B cell (primary cell): Measurements from ENCODE around the gene CHCHD6. TPM values are rescaled to one million over a fixed set of nuclear protein-coding genes. Genes with fewer than 3 reads are reported as not detected.

Source experiments
- ATAC-seq: fragments of 200-7000 bp; cut with Tn5 transposase; one replicate; pipeline ENCODE4 v1.10.0; 2021; ENCODE audit warnings: low read depth, mild to moderate bottlenecking, moderate number of reproducible peaks, moderate library complexity
- CTCF ChIA-PET: fragments of 350-600 bp; sonication (Branson Sonifier 250); formaldehyde crosslinking; loops from one replicate; lab custom pipeline; 2021; ENCODE audit warnings: antibody characterized with exemption, inconsistent platforms; lab: Charles Lee
- POLR2A ChIA-PET: fragments of 350-600 bp; sonication (Branson Sonifier 250); formaldehyde crosslinking; loops from one replicate; lab custom pipeline; 2021; ENCODE audit warnings: antibody characterized with exemption; lab: Charles Lee
- DNase-seq: peaks from one replicate; pipeline ENCODE4 v3.0.0; 2013
- H2AFZ ChIP-seq: 2 replicates; pipeline ENCODE4 v1.6.1; 2012; ENCODE audit warnings: mild to moderate bottlenecking, low read depth, low read length; ENCODE audit not compliant: insufficient read depth, poor library complexity, severe bottlenecking
- H3K27ac ChIP-seq, 2 donors: 1 replicate in 1 of 2; 2 replicates in 1 of 2; pipeline ENCODE4 v1.5.1; 2012 to 2013; ENCODE audit warnings: low read length in 2 of 2, mild to moderate bottlenecking in 2 of 2, moderate library complexity in 1 of 2
- H3K27me3 ChIP-seq, 4 experiments: fragments of 200-600 bp in 1 of 4; sonication (generic) in 1 of 4; replicated peaks in 1 of 4; 1 replicate in 2 of 4; 2 replicates in 2 of 4; pipeline versions ENCODE4 v1.6.1 to v1.7.0; 2013 to 2016; ENCODE audit warnings: low read length in 3 of 4, mild to moderate bottlenecking in 2 of 4, mixed read lengths in 1 of 4, moderate library complexity in 1 of 4; ENCODE audit not compliant: insufficient read depth in 4 of 4, control insufficient read depth in 3 of 4; ENCODE audit errors: control extremely low read depth in 1 of 4
- H3K36me3 ChIP-seq, 2 experiments: replicated peaks in 1 of 2; 1 replicate in 1 of 2; 2 replicates in 1 of 2; pipeline versions ENCODE4 v1.6.1 to v1.7.1; 2013; ENCODE audit warnings: low read length in 1 of 2; ENCODE audit not compliant: insufficient read depth in 2 of 2, control insufficient read depth in 1 of 2; ENCODE audit errors: control extremely low read depth in 1 of 2, extremely low read depth in 1 of 2
- H3K4me1 ChIP-seq, 2 donors: fragments of 200-600 bp in 1 of 2; sonication (generic) in 1 of 2; 1 replicate in 1 of 2; 2 replicates in 1 of 2; pipeline versions ENCODE4 v1.5.1 to v1.6.1; 2013 to 2017; ENCODE audit warnings: low read length in 2 of 2; ENCODE audit not compliant: control insufficient read depth in 2 of 2, insufficient read depth in 2 of 2
- H3K4me2 ChIP-seq: replicated peaks from 2 replicates; pipeline ENCODE3; 2012; ENCODE audit warnings: mild to moderate bottlenecking, low read depth, low read length; ENCODE audit not compliant: poor library complexity, severe bottlenecking
- H3K4me3 ChIP-seq, 5 experiments: fragments of 200-600 bp in 1 of 5; sonication (generic) in 1 of 5; 1 replicate in 3 of 5; 2 replicates in 2 of 5; pipeline versions ENCODE4 v1.5.1 to v1.7.0; 2011 to 2016; ENCODE audit warnings: low read length in 4 of 5, mild to moderate bottlenecking in 4 of 5, low read depth in 2 of 5, control low read depth in 1 of 5, moderate library complexity in 1 of 5; ENCODE audit not compliant: insufficient read depth in 1 of 5; ENCODE audit errors: control extremely low read depth in 1 of 5, extremely low read depth in 1 of 5
- H3K79me2 ChIP-seq: fragments of 200-600 bp; sonication (generic); one replicate; pipeline ENCODE4 v1.6.0; 2016; ENCODE audit warnings: low read length; ENCODE audit not compliant: control insufficient read depth, insufficient read depth
- H3K9ac ChIP-seq: fragments of 200-600 bp; sonication (generic); 2 replicates; pipeline ENCODE4 v1.6.1; 2017; ENCODE audit warnings: mild to moderate bottlenecking, low read length, moderate library complexity
- H3K9me3 ChIP-seq, 3 donors: one replicate each; pipeline versions ENCODE4 v1.6.1 to v1.7.1; 2013; ENCODE audit warnings: low read length in 2 of 3; ENCODE audit not compliant: control insufficient read depth in 2 of 3, insufficient read depth in 1 of 3; ENCODE audit errors: control extremely low read depth in 1 of 3
- H4K20me1 ChIP-seq: 2 replicates; pipeline ENCODE4 v1.6.0; 2012; ENCODE audit warnings: mild to moderate bottlenecking, low read length; ENCODE audit not compliant: insufficient read depth, control insufficient read depth, poor library complexity, severe bottlenecking
- H3K27ac Mint-ChIP-seq: one replicate; pipeline ENCODE4 v1.8.0; 2021; ENCODE audit warnings: mixed read lengths
- H3K27me3 Mint-ChIP-seq: one replicate; pipeline ENCODE4 v1.8.0; 2021; ENCODE audit warnings: mixed read lengths
- H3K4me1 Mint-ChIP-seq: one replicate; pipeline ENCODE4 v1.8.0; 2021; ENCODE audit warnings: mixed read lengths
- H3K4me3 Mint-ChIP-seq: one replicate; pipeline ENCODE4 v1.8.0; 2021; ENCODE audit warnings: mixed read lengths
- H3K9me3 Mint-ChIP-seq: one replicate; pipeline ENCODE4 v1.8.0; 2022; ENCODE audit warnings: mixed read lengths; ENCODE audit not compliant: insufficient read depth
- EZH2 ChIP-seq: IDR thresholded peaks from 2 replicates; pipeline ENCODE4 v1.6.1; 2012; ENCODE audit warnings: borderline replicate concordance, low read depth, mild to moderate bottlenecking, moderate library complexity, low read length; ENCODE audit not compliant: insufficient read depth, poor library complexity, severe bottlenecking
- WGBS: methylation state at CpG from one replicate; pipeline ENCODE4 v1.1.5; 2013; ENCODE audit warnings: missing lambda C conversion rate; ENCODE audit not compliant: insufficient coverage; 5-methylcytosine and 5-hydroxymethylcytosine counted together
- intact Hi-C: fragments of 100-400 bp; cut with micrococcal nuclease; formaldehyde crosslinking; loops from one replicate; pipeline ENCODE4 v1.10.0; 2022
- polyA plus RNA-seq: library from polyadenylated mRNA; depleted of rRNA; stranded (reverse); fragments of >200 nt; gene quantifications from 2 replicates; pipeline ENCODE4 v1.2.3, GENCODE V29; 2012
- total RNA-seq, 2 donors: library from RNA; stranded (reverse); fragments of 120-200 nt in 1 of 2; gene quantifications; 1 replicate in 1 of 2; 2 replicates in 1 of 2; pipeline versions ENCODE4 v1.2.3 to v1.2.4, GENCODE V29; 2013 to 2022
- TF ChIP-seq, protein P1 (sequence below): fragments of 200-600 bp; IDR thresholded peaks from one replicate; pipeline ENCODE4 v1.8.0; 2022; ENCODE audit warnings: antibody characterized with exemption, mild to moderate bottlenecking

Gene CHCHD6
- total and polyA plus RNA-seq, 2 donors (not counting 1 experiment from before 2014, with no cell fraction given), result 8.0 to 13.5 TPM

GRCh38 chr3:126990024-126990700 is 286.1 kb downstream of the CHCHD6 start:
- no peak for ATAC-seq
- no peak overlapping the region for H3K4me2 ChIP-seq
- Mint-ChIP-seq H3K27me3 (no peaks in the 10 kb centered on the region), H3K9me3 (no peaks in the 10 kb centered on the region), H3K4me1 (peaks cover 6% of the 10 kb centered on the region), H3K27ac (no peak overlapping the region), H3K4me3 (no peak overlapping the region)
- H3K79me2 ChIP-seq, result no peaks in the 10 kb centered on the region
- peaks cover 0 to 6% of the 10 kb centered on the region in 2 donors for H3K4me1 ChIP-seq
- H2AFZ ChIP-seq, result no peak overlapping the region
- no peaks in the 10 kb centered on the region for H4K20me1 ChIP-seq
- peaks cover 0 to 3% (median 0%) of the 10 kb centered on the region in 3 donors for H3K9me3 ChIP-seq
- intact Hi-C loops, result no loop called here
- POLR2A ChIA-PET, result no interaction called here
- H3K27me3 ChIP-seq, result peaks cover 0 to 4% (median 0%) of the 10 kb centered on the region in 4 experiments
- CTCF ChIA-PET, result no interaction called here
- H3K9ac ChIP-seq, result no peak overlapping the region
- no peak overlapping the region for H3K27ac ChIP-seq
- DNase-seq, result no peak
- 91% methylated on average over 10 of the region's 10 CpGs for WGBS
- H3K36me3 ChIP-seq, result no peaks in the 10 kb centered on the region
- H3K4me3 ChIP-seq, result no peak overlapping the region
- TF ChIP-seq, protein P1, sequence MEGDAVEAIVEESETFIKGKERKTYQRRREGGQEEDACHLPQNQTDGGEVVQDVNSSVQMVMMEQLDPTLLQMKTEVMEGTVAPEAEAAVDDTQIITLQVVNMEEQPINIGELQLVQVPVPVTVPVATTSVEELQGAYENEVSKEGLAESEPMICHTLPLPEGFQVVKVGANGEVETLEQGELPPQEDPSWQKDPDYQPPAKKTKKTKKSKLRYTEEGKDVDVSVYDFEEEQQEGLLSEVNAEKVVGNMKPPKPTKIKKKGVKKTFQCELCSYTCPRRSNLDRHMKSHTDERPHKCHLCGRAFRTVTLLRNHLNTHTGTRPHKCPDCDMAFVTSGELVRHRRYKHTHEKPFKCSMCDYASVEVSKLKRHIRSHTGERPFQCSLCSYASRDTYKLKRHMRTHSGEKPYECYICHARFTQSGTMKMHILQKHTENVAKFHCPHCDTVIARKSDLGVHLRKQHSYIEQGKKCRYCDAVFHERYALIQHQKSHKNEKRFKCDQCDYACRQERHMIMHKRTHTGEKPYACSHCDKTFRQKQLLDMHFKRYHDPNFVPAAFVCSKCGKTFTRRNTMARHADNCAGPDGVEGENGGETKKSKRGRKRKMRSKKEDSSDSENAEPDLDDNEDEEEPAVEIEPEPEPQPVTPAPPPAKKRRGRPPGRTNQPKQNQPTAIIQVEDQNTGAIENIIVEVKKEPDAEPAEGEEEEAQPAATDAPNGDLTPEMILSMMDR, result no peak
- TF ChIP-seq EZH2, result no peak

DNA sequence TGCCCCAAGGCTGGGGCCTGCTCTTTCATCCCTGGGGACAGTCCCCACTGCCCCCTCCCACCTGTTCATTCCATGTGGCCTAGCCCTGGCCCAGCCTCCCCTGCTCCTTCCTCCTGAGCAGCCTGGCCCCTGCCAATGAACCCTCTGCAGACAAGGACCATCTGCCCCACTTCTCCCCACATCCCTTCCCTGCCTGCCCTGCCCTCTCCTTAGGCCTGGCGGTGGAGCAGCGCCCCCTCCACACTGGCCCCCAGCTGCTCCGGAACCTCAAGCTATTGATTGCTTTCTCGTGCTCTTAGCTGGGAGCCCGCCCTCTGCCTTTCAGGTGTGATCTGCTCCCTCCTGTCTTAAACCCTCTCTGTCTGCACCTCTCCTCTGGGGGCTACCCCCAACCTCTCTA is 286.9 kb downstream of the CHCHD6 start:
- H3K27ac Mint-ChIP-seq, result no peak overlapping the region
- H3K9ac ChIP-seq, result no peak overlapping the region
- DNase-seq (no peak), ATAC-seq (no peak)
- no peaks in the 10 kb centered on the region for H4K20me1 ChIP-seq
- H3K9me3 Mint-ChIP-seq, result no peaks in the 10 kb centered on the region
- no peaks in the 10 kb centered on the region for H3K79me2 ChIP-seq
- H3K4me3 ChIP-seq, result no peak overlapping the region
- no peak overlapping the region for H3K4me2 ChIP-seq
- TF ChIP-seq, protein P1, result no peak
- H3K4me1 ChIP-seq, result peaks cover 0 to 11% of the 10 kb centered on the region in 2 donors
- H3K27ac ChIP-seq, result no peak overlapping the region
- peaks cover 11% of the 10 kb centered on the region for H3K4me1 Mint-ChIP-seq
- WGBS, result 100% methylated on average over 5 of the region's 5 CpGs
- no peaks in the 10 kb centered on the region for H3K36me3 ChIP-seq
- H3K27me3 Mint-ChIP-seq, result no peaks in the 10 kb centered on the region
- ChIA-PET CTCF (no interaction called here), POLR2A (no interaction called here)
- H3K4me3 Mint-ChIP-seq, result no peak overlapping the region
- intact Hi-C loops, result no loop called here
- peaks cover 0 to 3% (median 0%) of the 10 kb centered on the region in 3 donors for H3K9me3 ChIP-seq
- H2AFZ ChIP-seq, result no peak overlapping the region
- H3K27me3 ChIP-seq, result peaks cover 0 to 3% (median under 1%) of the 10 kb centered on the region in 4 experiments
